ENCODE data around the gene KDM1B. TPM values are rescaled to one million over a fixed set of nuclear protein-coding genes. Genes with fewer than 3 reads are reported as not detected.
A peak's percentile ranks its signal among the peaks of the same experiment; 100 is the strongest.

KDM1B gene
- total RNA-seq, 4 donors from 2014 or later: 14.5 to 29.9 (median 26.0) TPM

DNA sequence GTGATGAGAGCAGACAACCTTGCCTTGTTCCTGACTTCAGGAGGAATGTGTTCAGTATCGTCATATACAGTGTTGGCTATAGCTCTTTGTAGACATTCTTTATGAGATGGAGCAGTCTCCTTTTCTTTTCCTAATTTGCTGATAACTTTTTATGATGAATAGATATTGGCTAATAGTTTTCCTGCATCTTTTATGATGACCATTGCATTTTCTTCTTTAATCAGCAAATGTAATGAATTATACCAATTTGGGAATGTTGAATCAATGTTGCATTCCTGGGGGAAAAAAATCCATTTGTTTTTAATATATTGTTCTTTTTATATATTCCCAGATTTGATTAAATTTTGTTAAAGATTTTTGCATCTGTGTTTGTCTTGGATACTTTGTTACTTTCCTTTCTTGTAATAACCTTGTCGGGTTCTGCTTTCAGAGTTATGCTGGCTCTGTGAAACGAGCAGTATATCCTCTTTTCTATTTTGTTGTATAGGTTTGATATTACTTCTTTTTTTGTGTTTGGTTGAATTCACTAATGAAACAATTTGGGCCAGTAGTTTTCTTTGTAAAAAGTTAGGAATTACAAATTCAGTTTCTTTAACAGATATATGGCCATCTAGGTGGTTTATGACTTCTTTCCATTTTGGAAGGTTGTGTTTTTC, 23.9 kb downstream of the KDM1B start:
- Histone ChIP-seq H3K27me3 (no peaks in the 10 kb centered on the region), H3K27ac (no peak overlapping the region), H3K4me1 (no peaks in the 10 kb centered on the region), H3K4me3 (no peak overlapping the region), H3K9me3 (no peaks in the 10 kb centered on the region), H3K36me3 (peaks cover 0 to 12% of the 10 kb centered on the region in 2 donors)
- TF ChIP-seq POLR2A (IDR thresholded peaks at IDR 0.05): no peak
- TF ChIP-seq, protein P1, sequence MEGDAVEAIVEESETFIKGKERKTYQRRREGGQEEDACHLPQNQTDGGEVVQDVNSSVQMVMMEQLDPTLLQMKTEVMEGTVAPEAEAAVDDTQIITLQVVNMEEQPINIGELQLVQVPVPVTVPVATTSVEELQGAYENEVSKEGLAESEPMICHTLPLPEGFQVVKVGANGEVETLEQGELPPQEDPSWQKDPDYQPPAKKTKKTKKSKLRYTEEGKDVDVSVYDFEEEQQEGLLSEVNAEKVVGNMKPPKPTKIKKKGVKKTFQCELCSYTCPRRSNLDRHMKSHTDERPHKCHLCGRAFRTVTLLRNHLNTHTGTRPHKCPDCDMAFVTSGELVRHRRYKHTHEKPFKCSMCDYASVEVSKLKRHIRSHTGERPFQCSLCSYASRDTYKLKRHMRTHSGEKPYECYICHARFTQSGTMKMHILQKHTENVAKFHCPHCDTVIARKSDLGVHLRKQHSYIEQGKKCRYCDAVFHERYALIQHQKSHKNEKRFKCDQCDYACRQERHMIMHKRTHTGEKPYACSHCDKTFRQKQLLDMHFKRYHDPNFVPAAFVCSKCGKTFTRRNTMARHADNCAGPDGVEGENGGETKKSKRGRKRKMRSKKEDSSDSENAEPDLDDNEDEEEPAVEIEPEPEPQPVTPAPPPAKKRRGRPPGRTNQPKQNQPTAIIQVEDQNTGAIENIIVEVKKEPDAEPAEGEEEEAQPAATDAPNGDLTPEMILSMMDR (IDR thresholded peaks at IDR 0.05 in 4 of 5, conservative IDR thresholded peaks at IDR 0.05 in 1 of 5): no peak
- in situ Hi-C loops (cut with MboI; ENCODE audit: low sequenced_read_pairs in 4 of 4): no loop called here
- DNase-seq (no peak), ATAC-seq (no peak)
- intact Hi-C loops (cut with DNase I; ENCODE audit: low total_unique reads): no loop called here

DNA sequence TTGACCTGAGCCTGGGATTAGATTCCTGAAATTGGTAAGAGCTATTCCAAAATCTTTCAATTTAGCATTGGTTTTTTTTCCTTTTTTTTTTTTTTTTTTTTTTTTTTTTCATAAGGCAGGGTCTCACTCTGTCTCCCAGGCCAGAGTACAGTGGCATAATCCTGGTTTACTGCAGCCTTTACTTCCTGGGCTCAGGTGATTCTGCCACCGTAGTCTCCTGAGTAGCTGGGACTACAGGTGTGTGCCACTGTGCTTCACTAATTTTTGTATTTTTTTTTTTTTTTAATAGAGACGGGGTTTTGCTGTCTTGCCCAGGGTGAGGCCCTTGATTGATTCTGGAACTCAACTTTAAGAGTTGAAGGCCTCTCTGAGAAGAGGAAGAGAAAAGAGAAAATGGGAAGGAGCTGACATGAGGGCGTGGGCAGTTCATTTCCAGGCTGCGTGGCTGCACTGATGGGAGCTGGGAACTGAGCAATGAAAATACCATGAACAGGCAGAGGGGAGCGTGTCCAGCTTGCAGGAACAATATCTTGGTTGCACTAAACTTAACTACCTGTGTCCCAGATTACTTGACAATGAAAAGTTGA, 24.6 kb downstream of the KDM1B start:
- intact Hi-C loops (cut with DNase I; ENCODE audit: low total_unique reads): no loop called here
- H3K4me3 ChIP-seq: no peak overlapping the region
- no peak for TF ChIP-seq POLR2A (IDR thresholded peaks at IDR 0.05)
- in situ Hi-C loops (cut with MboI; ENCODE audit: low sequenced_read_pairs in 4 of 4): no loop called here
- no peaks in the 10 kb centered on the region for H3K27me3 ChIP-seq
- no peaks in the 10 kb centered on the region for H3K4me1 ChIP-seq
- DNase-seq (peak in 1 of 2 donors; percentile 9), ATAC-seq (no peak)
- no peak overlapping the region for H3K27ac ChIP-seq
- H3K36me3 ChIP-seq: peaks cover 0 to 4% of the 10 kb centered on the region in 2 donors
- no peaks in the 10 kb centered on the region for H3K9me3 ChIP-seq

DNA sequence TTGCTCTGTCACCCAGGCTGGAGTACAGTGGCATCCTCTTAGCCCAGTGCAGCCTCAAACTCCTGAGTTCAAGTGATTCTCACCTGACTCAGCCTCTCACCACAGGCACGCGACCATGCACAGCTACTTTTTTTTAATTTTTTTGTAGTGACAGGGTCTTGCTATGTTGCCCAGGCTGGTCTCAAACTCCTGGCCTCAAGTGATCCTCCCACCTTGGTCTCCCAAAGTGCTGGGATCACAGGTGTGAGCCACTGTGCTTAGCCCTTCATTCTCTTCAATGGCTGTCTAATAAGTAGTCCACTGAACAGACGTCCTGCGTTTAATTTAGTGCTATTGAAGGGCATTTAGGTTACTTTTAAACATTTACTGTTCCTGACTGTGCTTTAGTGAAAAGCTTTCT, 27.3 kb downstream of the KDM1B start:
- in situ Hi-C loops (cut with MboI; ENCODE audit: low sequenced_read_pairs in 4 of 4): no loop called here
- DNase-seq (no peak), ATAC-seq (no peak)
- no peak for TF ChIP-seq POLR2A (IDR thresholded peaks at IDR 0.05)
- no peak overlapping the region for H3K27ac ChIP-seq
- no peaks in the 10 kb centered on the region for H3K9me3 ChIP-seq
- intact Hi-C loops (cut with DNase I; ENCODE audit: low total_unique reads): no loop called here
- peaks cover 0 to 7% of the 10 kb centered on the region in 2 donors for H3K36me3 ChIP-seq
- no peaks in the 10 kb centered on the region for H3K4me1 ChIP-seq
- H3K27me3 ChIP-seq: no peaks in the 10 kb centered on the region
- H3K4me3 ChIP-seq: no peak overlapping the region

GRCh38 chr6:18183766-18184165, 28.5 kb downstream of the KDM1B start:
- H3K4me3 ChIP-seq: no peak overlapping the region
- H3K9me3 ChIP-seq: no peaks in the 10 kb centered on the region
- peaks cover 0 to 17% of the 10 kb centered on the region in 2 donors for H3K36me3 ChIP-seq
- ATAC-seq (no peak), DNase-seq (no peak)
- intact Hi-C loops (cut with DNase I; ENCODE audit: low total_unique reads) (no loop called here), in situ Hi-C loops (cut with MboI; ENCODE audit: low sequenced_read_pairs in 4 of 4) (no loop called here)
- H3K27ac ChIP-seq: no peak overlapping the region
- no peaks in the 10 kb centered on the region for H3K4me1 ChIP-seq
- no peaks in the 10 kb centered on the region for H3K27me3 ChIP-seq
- no peak for TF ChIP-seq POLR2A (IDR thresholded peaks at IDR 0.05)
- TF ChIP-seq, protein P1 (IDR thresholded peaks at IDR 0.05 in 4 of 5, conservative IDR thresholded peaks at IDR 0.05 in 1 of 5): no peak

DNA sequence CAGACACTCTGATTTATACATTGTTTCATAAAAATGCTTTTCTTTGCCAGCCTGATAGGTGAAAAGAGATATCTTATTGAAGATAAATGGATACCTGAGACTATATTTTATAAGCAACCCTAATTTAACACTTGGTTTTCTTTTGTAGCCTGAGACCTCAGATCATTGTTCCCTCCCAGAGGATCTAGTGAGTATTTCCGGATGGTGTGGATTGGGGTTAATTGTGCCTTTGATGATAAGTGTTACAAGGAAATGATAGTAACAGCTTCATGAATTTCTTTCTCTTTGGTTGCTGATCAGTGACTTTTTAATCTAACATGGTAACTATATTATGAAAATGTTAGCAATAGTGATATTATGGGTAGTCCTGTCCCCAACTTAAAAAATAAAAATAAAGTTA, 30.4 kb downstream of the KDM1B start:
- no peaks in the 10 kb centered on the region for H3K9me3 ChIP-seq
- peaks cover 0 to 19% of the 10 kb centered on the region in 2 donors for H3K36me3 ChIP-seq
- DNase-seq (no peak), ATAC-seq (no peak)
- H3K27me3 ChIP-seq: no peaks in the 10 kb centered on the region
- TF ChIP-seq, protein P1 (IDR thresholded peaks at IDR 0.05 in 4 of 5, conservative IDR thresholded peaks at IDR 0.05 in 1 of 5): no peak
- no peak for TF ChIP-seq POLR2A (IDR thresholded peaks at IDR 0.05)
- H3K4me3 ChIP-seq: no peak overlapping the region
- H3K27ac ChIP-seq: no peak overlapping the region
- intact Hi-C loops (cut with DNase I; ENCODE audit: low total_unique reads): no loop called here
- H3K4me1 ChIP-seq: no peaks in the 10 kb centered on the region
- in situ Hi-C loops (cut with MboI; ENCODE audit: low sequenced_read_pairs in 4 of 4): no loop called here
